AG04449 (cell line): ENCODE data around the gene ETV6.

Experiments used
- CTCF ChIA-PET: fragments of 350-600 bp; formaldehyde crosslinking; extraction: SDS; loops from one replicate; lab custom pipeline; 2021; ENCODE audit warnings: antibody characterized with exemption; lab: Yijun Ruan, JAX
- POLR2A ChIA-PET: fragments of 400-600, 350-600 bp; formaldehyde crosslinking; extraction: SDS; loops from one replicate; lab custom pipeline; 2020; ENCODE audit warnings: antibody characterized with exemption, inconsistent platforms; lab: Yijun Ruan, JAX
- DNase-seq: peaks from one replicate; pipeline ENCODE4 v3.0.0-alpha.2; 2010; ENCODE audit warnings: low read depth, low spot score
- H3K4me3 ChIP-seq: 2 replicates; pipeline ENCODE4 v1.5.1; 2011; ENCODE audit warnings: low read depth, mild to moderate bottlenecking, control low read depth, low read length
- TF ChIP-seq, protein P1 (sequence below): IDR thresholded peaks from one replicate; pipeline ENCODE4 v1.5.1; 2011; ENCODE audit warnings: mild to moderate bottlenecking, moderate library complexity, low read length, control low read depth, inconsistent platforms; ENCODE audit not compliant: insufficient read depth; ENCODE audit errors: missing control alignments

Gene ETV6

DNA sequence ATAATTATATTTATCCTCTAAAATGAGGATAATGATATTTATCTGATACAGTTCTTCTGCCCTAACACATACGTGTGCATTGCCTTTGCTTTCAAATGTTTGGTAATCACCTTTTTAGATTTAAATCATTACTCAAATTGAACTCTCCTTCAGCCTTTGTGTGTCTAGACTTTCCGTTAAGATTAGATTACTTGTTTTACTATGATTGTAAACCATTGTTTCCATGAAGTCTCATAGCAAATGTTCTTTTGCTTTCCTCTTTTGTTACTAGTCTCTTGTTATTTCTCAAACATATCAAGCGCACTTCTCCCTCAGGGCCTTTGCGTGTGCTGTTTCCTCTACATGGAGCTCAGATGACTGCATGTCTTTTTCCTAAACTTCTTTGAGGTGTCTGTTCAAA, 63.7 kb downstream of the ETV6 start:
- TF ChIP-seq, protein P1, sequence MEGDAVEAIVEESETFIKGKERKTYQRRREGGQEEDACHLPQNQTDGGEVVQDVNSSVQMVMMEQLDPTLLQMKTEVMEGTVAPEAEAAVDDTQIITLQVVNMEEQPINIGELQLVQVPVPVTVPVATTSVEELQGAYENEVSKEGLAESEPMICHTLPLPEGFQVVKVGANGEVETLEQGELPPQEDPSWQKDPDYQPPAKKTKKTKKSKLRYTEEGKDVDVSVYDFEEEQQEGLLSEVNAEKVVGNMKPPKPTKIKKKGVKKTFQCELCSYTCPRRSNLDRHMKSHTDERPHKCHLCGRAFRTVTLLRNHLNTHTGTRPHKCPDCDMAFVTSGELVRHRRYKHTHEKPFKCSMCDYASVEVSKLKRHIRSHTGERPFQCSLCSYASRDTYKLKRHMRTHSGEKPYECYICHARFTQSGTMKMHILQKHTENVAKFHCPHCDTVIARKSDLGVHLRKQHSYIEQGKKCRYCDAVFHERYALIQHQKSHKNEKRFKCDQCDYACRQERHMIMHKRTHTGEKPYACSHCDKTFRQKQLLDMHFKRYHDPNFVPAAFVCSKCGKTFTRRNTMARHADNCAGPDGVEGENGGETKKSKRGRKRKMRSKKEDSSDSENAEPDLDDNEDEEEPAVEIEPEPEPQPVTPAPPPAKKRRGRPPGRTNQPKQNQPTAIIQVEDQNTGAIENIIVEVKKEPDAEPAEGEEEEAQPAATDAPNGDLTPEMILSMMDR: no peak
- no peak for DNase-seq
- ChIA-PET CTCF (no interaction called here), POLR2A (no interaction called here)
- H3K4me3 ChIP-seq: no peak overlapping the region

DNA sequence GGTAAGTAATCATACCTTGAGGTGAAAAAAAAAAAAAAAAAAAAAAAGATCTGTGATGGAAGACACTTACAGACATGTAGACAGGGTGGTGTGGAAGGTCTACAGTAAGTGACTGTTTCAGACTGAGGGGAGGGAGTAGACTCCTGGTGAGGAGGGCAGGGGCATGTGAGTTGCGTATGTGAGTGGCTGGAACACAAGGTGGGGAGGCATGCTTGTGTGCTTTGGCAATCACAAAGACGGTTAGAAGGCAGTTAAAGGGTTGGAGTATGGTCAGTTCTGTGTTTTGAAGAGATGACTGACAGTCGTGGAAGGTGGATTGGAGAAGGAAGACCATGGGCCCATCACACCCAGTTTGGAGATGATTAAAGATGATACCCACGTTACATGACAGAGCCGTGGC, 65.2 kb downstream of the ETV6 start:
- CTCF ChIA-PET: no interaction called here
- TF ChIP-seq, protein P1: no peak
- no peak for DNase-seq
- H3K4me3 ChIP-seq: no peak overlapping the region
- POLR2A ChIA-PET: no interaction called here

DNA sequence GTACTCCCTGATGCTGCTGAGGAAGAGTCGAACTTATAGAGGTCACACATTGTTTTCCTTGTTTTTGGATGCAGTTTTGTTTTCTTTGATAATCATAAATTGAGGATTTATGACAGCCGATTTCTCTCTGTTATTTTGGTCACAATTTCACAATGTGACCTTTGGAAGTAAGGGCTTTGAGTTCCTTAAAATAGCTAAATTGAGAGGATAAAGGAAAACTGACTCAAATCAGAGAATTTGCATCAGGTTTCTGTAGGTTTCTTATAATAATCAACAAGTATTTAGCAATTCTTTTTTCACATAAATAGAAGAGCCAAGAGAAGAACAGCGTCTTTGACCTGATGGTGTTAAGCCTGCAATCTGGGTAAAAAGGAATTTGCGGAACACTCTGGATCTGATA, 66.1 kb downstream of the ETV6 start:
- H3K4me3 ChIP-seq: no peak overlapping the region
- POLR2A ChIA-PET: no interaction called here
- TF ChIP-seq, protein P1: no peak
- CTCF ChIA-PET: no interaction called here
- DNase-seq: no peak

DNA sequence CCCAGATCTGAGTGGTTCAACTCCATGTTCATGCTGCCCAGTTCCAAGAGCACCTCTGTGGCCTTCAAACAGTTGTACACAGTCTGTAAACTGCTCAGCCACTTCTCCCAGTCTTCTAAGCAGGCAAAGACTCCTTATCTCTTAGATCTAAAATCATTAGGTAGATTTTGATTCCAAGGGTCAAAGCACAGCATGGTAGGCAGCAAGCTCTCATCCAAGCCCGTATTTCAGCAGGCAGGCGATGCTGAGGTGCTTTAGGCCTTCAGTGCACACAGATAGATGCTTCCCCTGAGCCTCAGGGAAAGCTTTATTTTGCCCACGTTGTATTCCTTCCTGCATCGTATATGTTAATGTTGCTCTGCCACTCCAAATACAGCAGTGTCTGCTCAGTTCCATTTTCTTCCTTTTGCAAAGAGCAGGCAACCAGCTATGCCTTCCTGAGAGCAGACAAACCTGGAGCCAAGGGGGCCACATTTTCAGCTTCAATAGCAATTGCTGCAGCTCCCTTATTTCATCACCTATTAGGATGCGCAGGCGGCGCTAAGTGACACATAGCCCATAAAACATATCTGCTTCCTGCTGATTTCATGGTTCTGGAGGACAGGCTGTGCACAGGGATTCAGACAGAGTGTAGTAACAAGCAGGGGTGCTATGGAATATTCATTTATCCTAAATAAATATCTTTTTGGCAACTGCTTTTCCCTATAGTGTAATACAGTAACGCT, 67.5 kb downstream of the ETV6 start:
- no peak overlapping the region for H3K4me3 ChIP-seq
- DNase-seq: no peak
- ChIA-PET POLR2A (interaction anchor here (0.9 kb wide), 1 partner anchor 69 kb away, joined by 4 read pairs; no protein-coding TSS in a partner anchor), CTCF (interaction anchor here (0.7 to 1.3 kb wide), 6 partner anchors 10 to 316 kb away, joined by 3 to 6 read pairs (median 4); no protein-coding TSS in a partner anchor)
- TF ChIP-seq, protein P1: no peak

DNA sequence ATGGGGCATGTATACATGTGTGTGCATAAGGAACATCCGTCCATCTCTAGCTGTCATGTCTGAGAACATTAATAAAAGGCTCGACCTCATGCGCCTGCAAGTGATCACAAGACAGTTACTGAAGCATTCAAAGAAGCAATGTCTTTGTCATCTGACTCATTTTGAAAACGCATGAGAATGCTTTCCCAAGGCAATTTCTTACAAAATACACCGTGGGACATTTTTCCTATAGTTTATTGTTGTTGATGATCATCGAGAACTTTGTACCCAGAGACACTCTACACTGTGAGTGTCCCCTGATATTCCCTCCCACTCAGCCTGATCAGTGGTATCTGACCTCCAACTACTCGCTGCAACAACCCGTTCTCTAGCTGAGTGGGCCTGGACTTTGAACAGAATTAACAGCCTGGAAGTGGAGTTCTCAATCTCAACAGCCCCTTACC, 68.1 kb downstream of the ETV6 start:
- DNase-seq: no peak
- TF ChIP-seq, protein P1: no peak
- H3K4me3 ChIP-seq: no peak overlapping the region
- POLR2A ChIA-PET: interaction anchor here (0.9 kb wide), 1 partner anchor 70 kb away, joined by 4 read pairs; no protein-coding TSS in a partner anchor
- CTCF ChIA-PET: interaction anchor here (0.8 to 1.3 kb wide), 3 partner anchors 9 to 93 kb away, joined by 3 to 5 read pairs (median 3); no protein-coding TSS in a partner anchor

DNA sequence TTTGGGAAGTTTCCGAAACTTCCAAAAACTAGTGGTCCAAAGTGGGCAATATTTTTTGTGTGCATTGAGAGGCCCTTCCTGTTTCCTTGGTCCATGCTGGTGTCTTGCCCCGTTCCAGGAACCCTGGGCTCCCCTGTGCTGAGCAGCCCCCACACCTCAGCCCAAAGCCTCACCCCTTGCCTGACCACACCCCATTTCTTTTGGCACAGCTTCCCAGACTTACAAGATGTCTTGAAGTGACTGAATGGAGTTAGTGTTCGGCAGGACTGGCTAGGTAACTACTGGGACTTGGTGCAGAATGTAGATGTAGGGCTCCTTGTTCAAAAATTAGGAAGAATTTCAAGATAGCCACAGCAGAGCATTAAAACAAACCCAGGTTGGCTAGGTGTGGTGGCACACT, 68.6 kb downstream of the ETV6 start:
- ChIA-PET POLR2A (no interaction called here), CTCF (no interaction called here)
- H3K4me3 ChIP-seq: no peak overlapping the region
- no peak for DNase-seq
- TF ChIP-seq, protein P1: no peak
